Calu3 (cell line): ENCODE measurements around the gene PHC2. TPM values are rescaled to one million over a fixed set of nuclear protein-coding genes. Genes with fewer than 3 reads are reported as not detected.

Experiments
- BruUV-seq: library from RNA; stranded (reverse); fragments of 400-500 nt; replicated peaks from 2 replicates; lab custom pipeline; 2021; lab: Mats Ljungman, UMichigan
- CTCF ChIA-PET: fragments of 300-600 bp; sonication (Branson Sonifier 250); formaldehyde crosslinking; loops from one replicate; lab custom pipeline; 2022; ENCODE audit warnings: antibody characterized with exemption; lab: Charles Lee
- DNase-seq: peaks from one replicate; pipeline ENCODE4 v3.0.0; 2022
- H3K27ac Mint-ChIP-seq: one replicate; pipeline ENCODE4 v1.8.0; 2022; ENCODE audit warnings: mixed read lengths; ENCODE audit not compliant: unreplicated experiment
- H3K27me3 Mint-ChIP-seq: one replicate; pipeline ENCODE4 v1.8.0; 2022; ENCODE audit warnings: mixed read lengths; ENCODE audit not compliant: unreplicated experiment
- H3K36me3 Mint-ChIP-seq: one replicate; pipeline ENCODE4 v1.8.0; 2022; ENCODE audit warnings: mild to moderate bottlenecking, moderate library complexity, mixed read lengths; ENCODE audit not compliant: insufficient read depth, unreplicated experiment
- H3K4me1 Mint-ChIP-seq: one replicate; pipeline ENCODE4 v1.8.0; 2022; ENCODE audit warnings: mild to moderate bottlenecking, low read depth, mixed read lengths; ENCODE audit not compliant: unreplicated experiment
- H3K4me3 Mint-ChIP-seq: one replicate; pipeline ENCODE4 v1.8.0; 2022; ENCODE audit warnings: mild to moderate bottlenecking, low read depth, moderate library complexity, mixed read lengths; ENCODE audit not compliant: unreplicated experiment
- H3K9me3 Mint-ChIP-seq: one replicate; pipeline ENCODE4 v1.8.0; 2022; ENCODE audit warnings: low read depth, mixed read lengths; ENCODE audit not compliant: unreplicated experiment
- intact Hi-C: fragments of 100-400 bp; cut with micrococcal nuclease; formaldehyde crosslinking; loops from one replicate; pipeline ENCODE4 v1.10.0; 2022; ENCODE audit not compliant: unreplicated experiment
- total RNA-seq: library from RNA; stranded (reverse); gene quantifications from 2 replicates; pipeline ENCODE4 v1.2.3, GENCODE V29; 2022
- TF ChIP-seq, protein P1 (sequence below): fragments of 200-600 bp; IDR thresholded peaks from one replicate; pipeline ENCODE4 v1.8.0; 2022; ENCODE audit warnings: antibody characterized with exemption; ENCODE audit not compliant: unreplicated experiment

Gene PHC2
- total RNA-seq, 1 experiment from 2014 or later, result 59.5 TPM

DNA sequence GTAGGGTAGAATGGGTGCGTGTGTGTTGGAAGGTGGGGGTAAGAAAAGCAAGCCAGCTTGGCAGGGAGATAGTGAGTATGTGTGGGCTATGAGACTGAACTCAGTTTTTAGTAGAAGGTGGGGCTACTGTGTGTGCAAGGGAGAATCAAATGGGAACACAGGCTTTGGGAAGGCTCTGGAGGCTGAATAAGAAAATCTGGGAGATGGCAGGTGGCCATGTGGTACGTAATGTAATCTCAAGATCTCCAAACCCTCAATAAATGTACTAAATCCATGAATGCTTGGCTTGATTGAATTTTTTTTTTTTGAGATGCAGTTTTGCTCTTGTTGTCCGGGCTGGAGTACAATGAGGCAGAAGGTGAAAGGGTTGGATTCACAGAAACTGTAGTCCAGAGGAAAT lies 38.1 kb upstream of the PHC2 start:
- peaks cover 44% of the 10 kb centered on the region for H3K27me3 Mint-ChIP-seq
- peaks cover 14% of the 10 kb centered on the region for H3K36me3 Mint-ChIP-seq
- TF ChIP-seq, protein P1, sequence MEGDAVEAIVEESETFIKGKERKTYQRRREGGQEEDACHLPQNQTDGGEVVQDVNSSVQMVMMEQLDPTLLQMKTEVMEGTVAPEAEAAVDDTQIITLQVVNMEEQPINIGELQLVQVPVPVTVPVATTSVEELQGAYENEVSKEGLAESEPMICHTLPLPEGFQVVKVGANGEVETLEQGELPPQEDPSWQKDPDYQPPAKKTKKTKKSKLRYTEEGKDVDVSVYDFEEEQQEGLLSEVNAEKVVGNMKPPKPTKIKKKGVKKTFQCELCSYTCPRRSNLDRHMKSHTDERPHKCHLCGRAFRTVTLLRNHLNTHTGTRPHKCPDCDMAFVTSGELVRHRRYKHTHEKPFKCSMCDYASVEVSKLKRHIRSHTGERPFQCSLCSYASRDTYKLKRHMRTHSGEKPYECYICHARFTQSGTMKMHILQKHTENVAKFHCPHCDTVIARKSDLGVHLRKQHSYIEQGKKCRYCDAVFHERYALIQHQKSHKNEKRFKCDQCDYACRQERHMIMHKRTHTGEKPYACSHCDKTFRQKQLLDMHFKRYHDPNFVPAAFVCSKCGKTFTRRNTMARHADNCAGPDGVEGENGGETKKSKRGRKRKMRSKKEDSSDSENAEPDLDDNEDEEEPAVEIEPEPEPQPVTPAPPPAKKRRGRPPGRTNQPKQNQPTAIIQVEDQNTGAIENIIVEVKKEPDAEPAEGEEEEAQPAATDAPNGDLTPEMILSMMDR, result no peak
- BruUV-seq, result no TSS peak
- DNase-seq, result no peak
- no peak overlapping the region for H3K4me3 Mint-ChIP-seq
- no peak overlapping the region for H3K27ac Mint-ChIP-seq
- no peaks in the 10 kb centered on the region for H3K9me3 Mint-ChIP-seq
- H3K4me1 Mint-ChIP-seq, result peaks cover 20% of the 10 kb centered on the region
- intact Hi-C loops, result no loop called here
- CTCF ChIA-PET, result interaction anchor here (0.7 kb wide), 1 partner anchor 21 kb away, joined by 3 read pairs; no protein-coding TSS in a partner anchor

DNA sequence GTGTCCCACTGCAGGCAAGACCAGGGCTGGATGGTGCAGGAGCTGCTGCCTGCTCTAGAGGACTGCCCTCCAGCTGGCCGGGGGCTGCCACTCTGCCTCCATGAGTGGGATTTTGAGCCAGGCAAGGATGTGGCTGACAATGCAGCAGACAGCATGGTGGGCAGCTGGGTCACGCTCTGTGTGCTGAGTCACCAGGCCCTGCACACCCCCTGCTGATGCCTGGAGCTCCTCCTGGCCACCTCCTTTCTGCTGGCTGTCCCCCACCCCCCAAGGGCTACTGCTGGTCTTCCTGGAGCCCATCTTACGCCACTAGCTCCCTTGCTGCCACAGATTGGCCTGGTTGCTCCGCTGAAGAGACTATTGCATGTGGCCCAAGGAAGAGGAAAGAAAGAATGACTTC lies 37.6 kb upstream of the PHC2 start:
- CTCF ChIA-PET, result interaction anchor here (0.5 to 0.7 kb wide), 3 partner anchors 10 to 627 kb away, joined by 3 to 4 read pairs (median 3); no protein-coding TSS in a partner anchor

DNA sequence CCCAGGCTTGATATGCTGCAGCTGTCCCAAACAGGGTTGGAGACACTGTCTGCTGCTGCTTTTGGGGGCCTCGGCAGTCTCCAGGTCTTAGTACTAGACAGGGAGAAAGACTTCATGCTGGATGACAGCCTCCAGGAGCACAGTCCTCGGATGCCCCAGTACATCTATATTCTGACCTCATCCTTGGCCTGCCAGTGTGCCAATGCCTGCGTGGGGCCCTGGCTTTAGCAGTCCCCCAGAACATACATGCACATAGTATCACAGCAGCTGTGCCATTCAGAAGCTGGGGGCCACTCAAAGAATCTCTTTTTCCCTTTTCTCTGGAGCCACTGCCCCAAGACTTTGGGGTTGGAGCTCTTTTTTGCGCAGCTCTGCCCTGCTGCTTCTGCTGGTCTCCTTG lies 37.1 kb upstream of the PHC2 start:
- CTCF ChIA-PET, result interaction anchor here (0.5 to 0.6 kb wide), 2 partner anchors 9 to 626 kb away, joined by 3 to 4 read pairs; no protein-coding TSS in a partner anchor
- no peaks in the 10 kb centered on the region for H3K9me3 Mint-ChIP-seq
- intact Hi-C loops, result no loop called here
- peaks cover 10% of the 10 kb centered on the region for H3K4me1 Mint-ChIP-seq
- H3K27me3 Mint-ChIP-seq, result peaks cover 51% of the 10 kb centered on the region
- DNase-seq, result no peak
- H3K27ac Mint-ChIP-seq, result no peak overlapping the region
- H3K36me3 Mint-ChIP-seq, result peaks cover 11% of the 10 kb centered on the region
- TF ChIP-seq, protein P1, result no peak
- BruUV-seq, result no TSS peak
- no peak overlapping the region for H3K4me3 Mint-ChIP-seq

More for the DNA sequence above, 37.6 kb upstream of the PHC2 start:
- Mint-ChIP-seq H3K9me3 (no peaks in the 10 kb centered on the region), H3K4me1 (peaks cover 15% of the 10 kb centered on the region), H3K4me3 (no peak overlapping the region), H3K27me3 (peaks cover 49% of the 10 kb centered on the region), H3K36me3 (peaks cover 14% of the 10 kb centered on the region), H3K27ac (no peak overlapping the region)
- BruUV-seq, result no TSS peak
- DNase-seq, result no peak
- TF ChIP-seq, protein P1, result no peak
- intact Hi-C loops, result no loop called here

DNA sequence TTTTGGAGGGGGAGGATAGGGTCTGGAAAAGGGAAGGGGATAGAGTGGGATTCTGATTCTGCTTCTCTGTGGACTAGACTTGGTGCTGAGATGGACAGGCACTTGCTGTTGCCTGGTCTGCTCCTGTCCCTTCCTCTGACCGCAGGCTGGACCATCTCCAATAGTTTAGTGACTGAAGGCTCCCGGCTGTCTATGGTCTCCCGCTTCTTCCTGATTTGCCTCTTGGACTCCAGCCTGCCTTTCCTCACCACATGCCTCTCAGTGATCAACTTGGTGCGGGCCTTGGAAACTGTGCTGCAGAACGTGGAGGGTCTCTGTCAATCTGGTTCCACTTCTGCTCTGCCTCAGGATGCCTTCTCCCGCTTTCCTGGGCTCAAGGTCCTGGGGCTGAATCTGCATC lies 35.3 kb upstream of the PHC2 start:
- BruUV-seq, result no TSS peak
- intact Hi-C loops, result no loop called here
- no peak overlapping the region for H3K4me3 Mint-ChIP-seq
- CTCF ChIA-PET, result interaction anchor here (0.6 to 1.5 kb wide), 3 partner anchors 8 to 381 kb away, joined by 3 to 7 read pairs (median 5); no protein-coding TSS in a partner anchor
- TF ChIP-seq, protein P1, result no peak
- H3K27me3 Mint-ChIP-seq, result peaks cover 51% of the 10 kb centered on the region
- H3K4me1 Mint-ChIP-seq, result peaks cover 7% of the 10 kb centered on the region
- no peaks in the 10 kb centered on the region for H3K9me3 Mint-ChIP-seq
- no peak overlapping the region for H3K27ac Mint-ChIP-seq
- DNase-seq, result no peak
- H3K36me3 Mint-ChIP-seq, result no peaks in the 10 kb centered on the region
